Measurements from ENCODE around the gene RNF144B. TPM values are rescaled to one million over a fixed set of nuclear protein-coding genes. Genes with fewer than 3 reads are reported as not detected.

The RNF144B gene
- total RNA-seq, 1 experiment from 2014 or later: 26.2 TPM

DNA sequence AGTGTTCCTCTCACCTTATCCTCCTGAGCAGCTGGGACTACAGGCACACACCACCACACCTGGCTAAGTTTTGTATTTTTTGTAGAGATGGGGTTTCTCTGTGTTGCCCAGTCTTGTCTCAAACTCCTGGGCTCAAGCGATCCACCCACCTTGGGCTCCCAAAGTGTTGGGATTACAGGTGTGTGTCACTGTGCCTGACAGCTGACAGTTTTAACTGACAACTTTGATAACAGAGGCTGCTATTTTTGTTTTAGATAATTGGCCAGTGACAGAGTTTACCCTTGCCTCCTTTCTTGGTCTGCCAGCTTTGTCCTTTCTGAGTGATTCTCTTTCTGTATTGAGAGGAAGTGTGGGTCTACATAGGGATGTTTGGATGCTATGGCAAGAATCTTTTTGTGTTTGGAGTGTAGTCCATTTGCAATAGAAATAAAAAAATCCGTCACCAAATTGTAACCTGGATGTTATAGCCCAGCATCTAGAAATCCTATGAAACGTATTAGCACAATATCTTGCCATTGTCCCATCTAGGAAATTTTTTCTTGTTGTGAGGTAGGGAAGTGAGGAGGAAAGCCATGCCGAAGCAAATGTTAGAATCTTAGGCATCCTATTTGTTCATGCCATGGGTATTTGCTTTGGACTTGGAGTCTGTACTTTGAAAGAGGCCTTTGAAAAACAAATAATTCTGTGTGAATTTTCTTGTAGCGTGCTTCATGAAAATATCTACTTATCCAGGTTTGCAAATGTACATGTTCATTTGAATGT, 80.8 kb downstream of the RNF144B start:
- Histone ChIP-seq H3K27me3 (ENCODE audit: insufficient read depth, low read depth) (no peaks in the 10 kb centered on the region), H2AFZ (no peak overlapping the region), H3K4me1 (replicated peaks; ENCODE audit: insufficient read depth) (no peaks in the 10 kb centered on the region), H3K36me3 (ENCODE audit: low read depth) (0 out of 2 replicates have a peak, but pooled peaks cover 6% of the 10 kb centered on the region), H4K20me1 (ENCODE audit: insufficient read depth) (no peaks in the 10 kb centered on the region), H3K9me3 (ENCODE audit: insufficient read depth, low read depth) (no peaks in the 10 kb centered on the region), H3F3A (ENCODE audit: insufficient read depth, low read depth) (no peaks in the 10 kb centered on the region), H3K4me2 (no peak overlapping the region), H3K27ac (no peak overlapping the region), H3K79me2 (ENCODE audit: low read depth) (no peaks in the 10 kb centered on the region), H3K4me3 (no peak overlapping the region), H3K9me2 (ENCODE audit: insufficient read depth) (no peaks in the 10 kb centered on the region)
- no peak for DNase-seq
- CTCF ChIA-PET: no interaction called here
- intact Hi-C loops (cut with micrococcal nuclease; ENCODE audit: unreplicated experiment): no loop called here
- BruUV-seq (replicated peaks): no TSS peak
- TF ChIP-seq, protein P1, sequence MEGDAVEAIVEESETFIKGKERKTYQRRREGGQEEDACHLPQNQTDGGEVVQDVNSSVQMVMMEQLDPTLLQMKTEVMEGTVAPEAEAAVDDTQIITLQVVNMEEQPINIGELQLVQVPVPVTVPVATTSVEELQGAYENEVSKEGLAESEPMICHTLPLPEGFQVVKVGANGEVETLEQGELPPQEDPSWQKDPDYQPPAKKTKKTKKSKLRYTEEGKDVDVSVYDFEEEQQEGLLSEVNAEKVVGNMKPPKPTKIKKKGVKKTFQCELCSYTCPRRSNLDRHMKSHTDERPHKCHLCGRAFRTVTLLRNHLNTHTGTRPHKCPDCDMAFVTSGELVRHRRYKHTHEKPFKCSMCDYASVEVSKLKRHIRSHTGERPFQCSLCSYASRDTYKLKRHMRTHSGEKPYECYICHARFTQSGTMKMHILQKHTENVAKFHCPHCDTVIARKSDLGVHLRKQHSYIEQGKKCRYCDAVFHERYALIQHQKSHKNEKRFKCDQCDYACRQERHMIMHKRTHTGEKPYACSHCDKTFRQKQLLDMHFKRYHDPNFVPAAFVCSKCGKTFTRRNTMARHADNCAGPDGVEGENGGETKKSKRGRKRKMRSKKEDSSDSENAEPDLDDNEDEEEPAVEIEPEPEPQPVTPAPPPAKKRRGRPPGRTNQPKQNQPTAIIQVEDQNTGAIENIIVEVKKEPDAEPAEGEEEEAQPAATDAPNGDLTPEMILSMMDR (conservative IDR thresholded peaks at IDR 0.05): no peak
- no peak for TF ChIP-seq EZH2 (IDR thresholded peaks at IDR 0.05; ENCODE audit: low read depth)
- POLR2A ChIA-PET (ENCODE audit: unreplicated experiment): no interaction called here

DNA sequence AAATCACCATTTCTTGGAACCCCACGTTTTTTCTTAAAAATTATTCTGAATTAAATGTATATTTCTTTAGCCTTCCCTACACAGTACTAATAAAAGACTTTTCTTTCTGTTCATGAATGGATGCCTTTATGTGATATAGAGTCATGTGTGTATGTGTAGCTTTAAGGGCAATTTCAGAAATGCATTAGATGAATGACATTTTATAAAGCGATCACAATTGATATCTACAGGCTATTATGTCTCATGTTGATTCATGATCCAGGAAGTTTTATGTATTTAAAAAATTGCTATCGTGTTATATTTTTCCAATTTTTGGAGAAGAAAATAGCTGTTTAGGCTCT, 81.3 kb downstream of the RNF144B start:
- BruUV-seq (replicated peaks): no TSS peak
- intact Hi-C loops (cut with micrococcal nuclease; ENCODE audit: unreplicated experiment): no loop called here
- H3K36me3 ChIP-seq (ENCODE audit: low read depth): 0 out of 2 replicates have a peak, but pooled peaks cover 2% of the 10 kb centered on the region
- H3K79me2 ChIP-seq (ENCODE audit: low read depth): no peaks in the 10 kb centered on the region
- H3K27me3 ChIP-seq (ENCODE audit: insufficient read depth, low read depth): no peaks in the 10 kb centered on the region
- no peaks in the 10 kb centered on the region for H3K4me1 ChIP-seq (replicated peaks; ENCODE audit: insufficient read depth)
- no peaks in the 10 kb centered on the region for H3K9me2 ChIP-seq (ENCODE audit: insufficient read depth)
- H3K4me3 ChIP-seq: no peak overlapping the region
- no peak overlapping the region for H3K27ac ChIP-seq
- DNase-seq: no peak
- no peak overlapping the region for H3K4me2 ChIP-seq
- no peaks in the 10 kb centered on the region for H4K20me1 ChIP-seq (ENCODE audit: insufficient read depth)
- H2AFZ ChIP-seq: no peak overlapping the region
- H3F3A ChIP-seq (ENCODE audit: insufficient read depth, low read depth): no peaks in the 10 kb centered on the region
- no peaks in the 10 kb centered on the region for H3K9me3 ChIP-seq (ENCODE audit: insufficient read depth, low read depth)
- ChIA-PET POLR2A (ENCODE audit: unreplicated experiment) (no interaction called here), CTCF (no interaction called here)
- TF ChIP-seq, protein P1 (conservative IDR thresholded peaks at IDR 0.05): no peak
- TF ChIP-seq EZH2 (IDR thresholded peaks at IDR 0.05; ENCODE audit: low read depth): no peak

DNA sequence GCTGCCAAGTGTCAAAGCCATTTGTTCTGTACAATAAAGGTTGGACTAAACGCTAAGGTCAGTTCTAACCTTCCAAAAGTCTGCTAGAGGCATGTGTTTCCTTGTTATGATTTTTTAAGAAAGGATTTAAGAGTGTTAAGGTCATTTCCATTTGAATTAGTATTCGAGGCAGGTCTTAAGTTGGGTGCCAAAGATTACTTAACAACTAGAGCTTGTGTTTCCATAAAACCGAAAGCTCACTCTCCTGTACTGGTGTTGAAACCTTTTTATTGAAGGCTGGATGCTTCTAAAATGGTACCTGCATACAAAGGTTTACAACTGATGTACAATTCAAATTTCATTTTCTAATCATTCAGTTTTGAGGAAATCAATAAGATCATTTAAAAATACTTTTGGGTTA, 82.4 kb downstream of the RNF144B start:
- no peaks in the 10 kb centered on the region for H3K9me3 ChIP-seq (ENCODE audit: insufficient read depth, low read depth)
- intact Hi-C loops (cut with micrococcal nuclease; ENCODE audit: unreplicated experiment): no loop called here
- no peaks in the 10 kb centered on the region for H3K27me3 ChIP-seq (ENCODE audit: insufficient read depth, low read depth)
- no peaks in the 10 kb centered on the region for H3K79me2 ChIP-seq (ENCODE audit: low read depth)
- no peaks in the 10 kb centered on the region for H3K4me1 ChIP-seq (replicated peaks; ENCODE audit: insufficient read depth)
- H3K4me2 ChIP-seq: no peak overlapping the region
- ChIA-PET CTCF (no interaction called here), POLR2A (ENCODE audit: unreplicated experiment) (no interaction called here)
- no peaks in the 10 kb centered on the region for H3K36me3 ChIP-seq (ENCODE audit: low read depth)
- 0 out of 2 replicates have a peak, but pooled peaks cover 3% of the 10 kb centered on the region for H3F3A ChIP-seq (ENCODE audit: insufficient read depth, low read depth)
- no TSS peak for BruUV-seq (replicated peaks)
- TF ChIP-seq, protein P1 (conservative IDR thresholded peaks at IDR 0.05): no peak
- TF ChIP-seq EZH2 (IDR thresholded peaks at IDR 0.05; ENCODE audit: low read depth): no peak
- no peak for DNase-seq
- no peak overlapping the region for H3K27ac ChIP-seq
- no peak overlapping the region for H2AFZ ChIP-seq
- H4K20me1 ChIP-seq (ENCODE audit: insufficient read depth): no peaks in the 10 kb centered on the region
- no peaks in the 10 kb centered on the region for H3K9me2 ChIP-seq (ENCODE audit: insufficient read depth)
- H3K4me3 ChIP-seq: no peak overlapping the region

Data from PC-9 (cell line).